ENCODE results near the gene MYH3. TPM values are rescaled to one million over a fixed set of nuclear protein-coding genes. Genes with fewer than 3 reads are reported as not detected.

Gene MYH3
- total RNA-seq, 1 experiment from 2014 or later: 2.9 TPM

DNA sequence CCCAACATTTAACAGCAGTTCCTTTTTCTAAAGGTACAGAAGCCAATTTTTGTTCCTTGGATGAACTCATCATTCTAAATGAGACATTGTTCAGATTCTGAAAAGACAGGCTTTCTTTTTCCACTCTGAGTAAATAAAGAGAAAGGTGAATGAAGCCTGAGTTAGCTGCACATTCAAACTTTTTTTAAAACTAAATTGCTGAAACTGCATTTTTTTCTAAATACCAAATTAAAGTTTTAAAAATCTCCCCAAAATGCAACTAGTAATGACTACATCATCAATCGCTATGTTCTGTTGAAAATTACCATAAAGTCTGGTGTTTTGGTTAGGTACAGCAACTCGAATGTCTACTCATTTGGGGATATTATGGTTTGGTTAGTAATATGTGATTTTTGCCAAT lies 30.4 kb upstream of the MYH3 start:
- Histone ChIP-seq H2BK5ac (ENCODE audit: insufficient read length, low read length) (no peak overlapping the region), H4K8ac (replicated peaks; ENCODE audit: insufficient read length, low read depth, low read length) (no peak overlapping the region), H2BK15ac (ENCODE audit: low read depth, low read length) (no peak overlapping the region), H4K91ac (ENCODE audit: insufficient read length, low read depth, low read length) (no peak overlapping the region), H2AK5ac (ENCODE audit: insufficient read length, low read length) (no peak overlapping the region), H2AFZ (ENCODE audit: low read length) (no peak overlapping the region), H3K27ac (ENCODE audit: insufficient read length, low read depth, low read length) (no peak overlapping the region), H3T11ph (ENCODE audit: low read length) (no peak overlapping the region), H3K9ac (ENCODE audit: extremely low read depth, insufficient read length, low read length) (no peak overlapping the region), H3K14ac (ENCODE audit: insufficient read depth, low read length) (no peak overlapping the region), H3K79me1 (ENCODE audit: insufficient read depth, low read depth, low read length, poor library complexity, severe bottlenecking) (peaks cover 5% of the 10 kb centered on the region), H3K9me3 (ENCODE audit: control insufficient read depth, low read depth, low read length) (no peaks in the 10 kb centered on the region), H3K4ac (ENCODE audit: low read depth, low read length) (no peak overlapping the region), H3K18ac (ENCODE audit: insufficient read length, low read depth, low read length) (no peak overlapping the region), H3K79me2 (ENCODE audit: insufficient read depth, low read length) (peaks cover 2% of the 10 kb centered on the region; the same call in 1 of the 2 replicates), H3K23ac (ENCODE audit: insufficient read length, low read depth, low read length) (no peak overlapping the region), H4K20me1 (ENCODE audit: control insufficient read depth, insufficient read depth, insufficient read length) (no peaks in the 10 kb centered on the region), H3K23me2 (ENCODE audit: insufficient read length, low read depth, low read length, poor library complexity, severe bottlenecking) (no peaks in the 10 kb centered on the region), H4K5ac (ENCODE audit: insufficient read length, low read depth, low read length) (no peak overlapping the region), H2BK12ac (ENCODE audit: insufficient read length, low read depth, low read length) (no peak overlapping the region), H2BK120ac (ENCODE audit: low read depth, low read length, poor library complexity, severe bottlenecking) (no peak overlapping the region), H3K27me3 (ENCODE audit: insufficient read depth, low read length) (no peaks in the 10 kb centered on the region), H2BK20ac (ENCODE audit: low read depth, low read length, poor library complexity, severe bottlenecking) (no peak overlapping the region), H3K4me1 (ENCODE audit: insufficient read depth, low read length) (no peaks in the 10 kb centered on the region), H3K4me2 (ENCODE audit: insufficient read depth, insufficient read length, low read length) (no peak overlapping the region), H3K56ac (ENCODE audit: insufficient read length, low read depth, low read length) (no peak overlapping the region)
- no CpG with 5 or more reads among the region's 2 CpGs for WGBS (ENCODE audit: extremely low coverage, insufficient read length, low lambda C conversion rate)
- no peaks in the 10 kb centered on the region for H3K27me3 Mint-ChIP-seq (ENCODE audit: low read depth)
- no peaks in the 10 kb centered on the region; a peak in 2 of 4 replicates for H3K4me1 Mint-ChIP-seq
- DNase-seq: no peak
- no peaks in the 10 kb centered on the region for H3K9me3 Mint-ChIP-seq
- TF ChIP-seq, protein P1, sequence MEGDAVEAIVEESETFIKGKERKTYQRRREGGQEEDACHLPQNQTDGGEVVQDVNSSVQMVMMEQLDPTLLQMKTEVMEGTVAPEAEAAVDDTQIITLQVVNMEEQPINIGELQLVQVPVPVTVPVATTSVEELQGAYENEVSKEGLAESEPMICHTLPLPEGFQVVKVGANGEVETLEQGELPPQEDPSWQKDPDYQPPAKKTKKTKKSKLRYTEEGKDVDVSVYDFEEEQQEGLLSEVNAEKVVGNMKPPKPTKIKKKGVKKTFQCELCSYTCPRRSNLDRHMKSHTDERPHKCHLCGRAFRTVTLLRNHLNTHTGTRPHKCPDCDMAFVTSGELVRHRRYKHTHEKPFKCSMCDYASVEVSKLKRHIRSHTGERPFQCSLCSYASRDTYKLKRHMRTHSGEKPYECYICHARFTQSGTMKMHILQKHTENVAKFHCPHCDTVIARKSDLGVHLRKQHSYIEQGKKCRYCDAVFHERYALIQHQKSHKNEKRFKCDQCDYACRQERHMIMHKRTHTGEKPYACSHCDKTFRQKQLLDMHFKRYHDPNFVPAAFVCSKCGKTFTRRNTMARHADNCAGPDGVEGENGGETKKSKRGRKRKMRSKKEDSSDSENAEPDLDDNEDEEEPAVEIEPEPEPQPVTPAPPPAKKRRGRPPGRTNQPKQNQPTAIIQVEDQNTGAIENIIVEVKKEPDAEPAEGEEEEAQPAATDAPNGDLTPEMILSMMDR (conservative IDR thresholded peaks at IDR 0.05): no peak
- H3K4me3 Mint-ChIP-seq: no peak overlapping the region
- H3K36me3 Mint-ChIP-seq (ENCODE audit: insufficient read depth in 1 of 3, low read depth in 3 of 3): peaks cover 40 to 89% (median 82%) of the 10 kb centered on the region in 3 experiments; a peak in 6 of 7 replicates
- no peak overlapping the region for H3K27ac Mint-ChIP-seq

Measured in H9 (cell line).